GM06990 (cell line): ENCODE data around the gene RALGAPA2.

ENCODE experiments used
- DNase-seq: peaks from one replicate; pipeline ENCODE4 v3.0.0-alpha.2; 2011; ENCODE audit not compliant: insufficient read length; ENCODE audit errors: extremely low read depth
- H3K27me3 ChIP-seq: replicated peaks from 2 replicates; pipeline ENCODE4 v1.6.0; 2011; ENCODE audit warnings: low read length; ENCODE audit not compliant: control insufficient read depth, insufficient read depth
- H3K36me3 ChIP-seq: 2 replicates; pipeline ENCODE4 v1.5.1; 2011; ENCODE audit warnings: low read length; ENCODE audit not compliant: control insufficient read depth, insufficient read depth
- H3K4me3 ChIP-seq: replicated peaks from 2 replicates; pipeline ENCODE4 v1.5.1; 2011; ENCODE audit warnings: low read depth, mild to moderate bottlenecking, control low read depth, low read length
- TF ChIP-seq, protein P1 (sequence below): IDR thresholded peaks from 2 replicates; pipeline ENCODE4 v1.5.1; 2011; ENCODE audit warnings: low read length, control low read depth, mild to moderate bottlenecking, inconsistent platforms; ENCODE audit not compliant: insufficient read depth, poor library complexity, severe bottlenecking

Gene RALGAPA2

DNA sequence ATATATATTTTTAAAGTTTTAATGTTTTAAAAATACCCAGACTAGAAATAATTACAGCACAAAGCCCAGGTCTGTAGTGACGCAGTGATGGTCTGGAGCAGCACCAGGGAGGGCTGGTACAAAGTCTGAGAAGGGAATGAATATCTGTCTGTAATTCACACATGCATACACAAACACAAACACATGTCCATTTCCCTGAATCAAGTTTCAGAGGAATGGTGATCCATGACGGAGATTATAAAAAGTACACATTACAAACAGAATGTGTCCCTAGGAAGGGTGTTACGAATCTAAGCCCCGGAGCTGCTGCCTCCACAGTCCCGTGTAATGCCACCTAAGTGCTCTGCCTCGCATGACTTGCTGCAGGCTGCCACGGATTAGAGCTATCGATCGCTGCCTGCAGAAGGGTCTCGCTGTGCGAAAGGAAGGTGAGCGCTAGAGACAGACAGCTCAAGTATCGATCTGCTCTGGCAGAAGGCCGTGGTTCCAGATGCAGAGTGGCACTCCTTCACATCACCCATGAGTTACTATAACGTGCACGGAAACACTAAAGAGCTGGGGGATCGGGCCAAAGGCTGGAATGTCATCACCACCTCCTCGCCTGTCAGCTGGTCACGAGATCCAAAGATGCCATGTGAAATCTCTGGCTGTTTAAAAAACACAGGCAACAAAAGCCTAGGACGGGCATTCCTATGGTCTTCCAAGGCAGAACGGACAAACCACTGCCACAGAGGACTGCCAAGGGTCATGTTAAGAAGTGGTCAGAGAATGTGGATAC lies 257.4 kb downstream of the RALGAPA2 start:
- H3K36me3 ChIP-seq, result peaks cover 3% of the 10 kb centered on the region; the same call in 1 of the 2 replicates
- TF ChIP-seq, protein P1, sequence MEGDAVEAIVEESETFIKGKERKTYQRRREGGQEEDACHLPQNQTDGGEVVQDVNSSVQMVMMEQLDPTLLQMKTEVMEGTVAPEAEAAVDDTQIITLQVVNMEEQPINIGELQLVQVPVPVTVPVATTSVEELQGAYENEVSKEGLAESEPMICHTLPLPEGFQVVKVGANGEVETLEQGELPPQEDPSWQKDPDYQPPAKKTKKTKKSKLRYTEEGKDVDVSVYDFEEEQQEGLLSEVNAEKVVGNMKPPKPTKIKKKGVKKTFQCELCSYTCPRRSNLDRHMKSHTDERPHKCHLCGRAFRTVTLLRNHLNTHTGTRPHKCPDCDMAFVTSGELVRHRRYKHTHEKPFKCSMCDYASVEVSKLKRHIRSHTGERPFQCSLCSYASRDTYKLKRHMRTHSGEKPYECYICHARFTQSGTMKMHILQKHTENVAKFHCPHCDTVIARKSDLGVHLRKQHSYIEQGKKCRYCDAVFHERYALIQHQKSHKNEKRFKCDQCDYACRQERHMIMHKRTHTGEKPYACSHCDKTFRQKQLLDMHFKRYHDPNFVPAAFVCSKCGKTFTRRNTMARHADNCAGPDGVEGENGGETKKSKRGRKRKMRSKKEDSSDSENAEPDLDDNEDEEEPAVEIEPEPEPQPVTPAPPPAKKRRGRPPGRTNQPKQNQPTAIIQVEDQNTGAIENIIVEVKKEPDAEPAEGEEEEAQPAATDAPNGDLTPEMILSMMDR, result no peak
- H3K4me3 ChIP-seq, result no peak overlapping the region
- no peak for DNase-seq
- no peaks in the 10 kb centered on the region for H3K27me3 ChIP-seq

DNA sequence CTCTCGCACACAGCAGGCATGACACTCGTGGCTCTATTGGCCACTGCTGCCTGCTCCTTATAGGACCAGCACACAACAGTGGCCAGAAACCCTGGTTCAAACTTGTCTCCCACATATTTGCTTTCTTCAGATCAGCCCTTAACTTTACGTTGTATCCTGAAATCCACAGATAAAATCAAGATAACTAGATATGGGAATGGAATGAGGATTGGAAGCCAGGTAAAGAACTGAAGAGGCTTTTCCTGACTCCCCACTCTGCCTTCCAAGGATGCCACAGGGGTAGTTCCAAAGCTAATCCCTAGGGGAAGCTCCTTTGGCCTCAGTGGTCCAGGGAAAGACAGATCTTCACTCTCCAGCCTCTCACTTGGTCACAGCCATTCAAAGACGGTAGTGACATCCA lies 258.1 kb downstream of the RALGAPA2 start:
- no peaks in the 10 kb centered on the region for H3K27me3 ChIP-seq
- H3K36me3 ChIP-seq, result peaks cover 3% of the 10 kb centered on the region; the same call in 1 of the 2 replicates
- TF ChIP-seq, protein P1, result no peak
- H3K4me3 ChIP-seq, result no peak overlapping the region
- DNase-seq, result no peak

DNA sequence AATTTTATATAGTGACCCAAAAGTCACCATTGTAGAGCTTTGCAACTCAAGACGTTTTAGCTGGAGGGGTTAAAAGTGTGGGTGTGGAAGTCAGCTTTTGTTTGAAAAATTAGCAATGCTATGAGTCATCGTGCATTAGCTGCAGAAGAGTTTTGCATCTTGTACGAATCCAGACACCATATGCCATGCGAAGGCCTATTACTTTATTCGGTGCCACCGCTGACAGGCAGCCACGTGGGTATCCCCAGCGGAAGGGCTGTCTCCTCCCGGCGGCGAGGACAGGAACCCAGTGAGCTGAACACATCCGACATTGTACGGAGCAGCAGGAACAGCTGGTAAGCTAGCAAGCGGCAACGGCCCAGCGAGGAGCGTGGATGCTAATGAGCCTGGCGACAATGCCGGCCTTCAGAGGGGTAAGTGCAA lies 260.2 kb downstream of the RALGAPA2 start:
- peak; percentile 85 for DNase-seq
- Histone ChIP-seq H3K4me3 (peak overlapping the region; percentile 59), H3K27me3 (no peaks in the 10 kb centered on the region), H3K36me3 (no peaks in the 10 kb centered on the region; the same call in 1 of the 2 replicates)
- TF ChIP-seq, protein P1, result peak; percentile 25

DNA sequence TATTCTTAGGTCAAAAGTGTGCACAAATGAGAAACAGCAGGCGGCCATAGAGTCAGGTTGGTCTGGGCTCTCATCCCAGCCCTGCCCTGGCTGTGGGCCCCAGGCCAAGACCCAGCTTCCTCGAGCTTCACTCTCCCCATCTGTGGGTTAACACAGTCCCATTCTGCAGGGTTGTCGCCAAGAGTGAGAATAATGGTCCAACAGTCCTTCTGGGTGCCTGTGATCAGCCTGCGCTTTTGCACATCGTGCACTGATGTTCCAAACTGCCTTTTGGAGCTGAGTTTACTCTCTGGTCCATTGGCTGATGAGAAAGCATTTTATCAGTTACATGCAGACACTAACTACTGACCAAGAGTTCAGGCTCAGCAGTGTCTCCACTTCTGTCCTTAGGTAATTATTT lies 261.9 kb downstream of the RALGAPA2 start:
- no peak for DNase-seq
- TF ChIP-seq, protein P1, result no peak
- Histone ChIP-seq H3K27me3 (no peaks in the 10 kb centered on the region), H3K4me3 (no peak overlapping the region), H3K36me3 (no peaks in the 10 kb centered on the region)

DNA sequence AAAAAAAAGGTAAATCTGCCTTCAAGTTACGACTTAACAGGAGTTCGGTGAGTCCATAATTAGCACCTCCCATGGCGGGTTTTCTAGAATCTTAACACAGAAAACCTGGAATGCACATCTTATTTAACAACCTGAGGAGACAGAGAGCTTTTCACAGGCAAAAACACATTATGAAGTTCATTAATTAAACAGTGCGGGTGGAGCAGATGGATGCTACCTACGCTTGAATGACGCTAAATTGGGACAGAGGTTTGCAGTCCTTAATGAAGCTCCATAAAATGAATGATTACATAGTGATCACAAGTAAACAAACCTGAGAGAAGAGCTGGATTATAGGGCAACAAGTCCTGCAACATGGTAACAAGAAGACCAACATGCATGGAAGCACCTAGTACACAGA lies 263.6 kb downstream of the RALGAPA2 start:
- no peaks in the 10 kb centered on the region for H3K27me3 ChIP-seq
- TF ChIP-seq, protein P1, result no peak
- H3K36me3 ChIP-seq, result no peaks in the 10 kb centered on the region
- H3K4me3 ChIP-seq, result no peak overlapping the region
- DNase-seq, result no peak
